GM19372 (cell line): Measurements from ENCODE around the gene PCDHGA7.
"Not testable (repeated sequence)": the region's sequence is repeated elsewhere in the genome, so short reads cannot be mapped to it uniquely, and the experiment has no call there.

Experiments used
- ATAC-seq: cut with Tn5 transposase; IDR thresholded peaks from one replicate; pipeline ENCODE4 v1.9.1; 2021; ENCODE audit warnings: mild to moderate bottlenecking, low read depth, moderate library complexity; ENCODE audit not compliant: unreplicated experiment

The PCDHGA7 gene

GRCh38 chr5:141397756-141398551, 15.4 kb downstream of the PCDHGA7 start, which contains the start of gene PCDHGB5:
Gene PCDHGB5, plus strand, starts transcription at chr5:141397947. Its CDS starts 181 bp downstream, at chr5:141398128.
- not testable (repeated sequence) for ATAC-seq

- ATAC-seq, result no peak
These were observed 16.1 kb downstream of the PCDHGA7 start for GRCh38 chr5:141398608-141399007.

DNA sequence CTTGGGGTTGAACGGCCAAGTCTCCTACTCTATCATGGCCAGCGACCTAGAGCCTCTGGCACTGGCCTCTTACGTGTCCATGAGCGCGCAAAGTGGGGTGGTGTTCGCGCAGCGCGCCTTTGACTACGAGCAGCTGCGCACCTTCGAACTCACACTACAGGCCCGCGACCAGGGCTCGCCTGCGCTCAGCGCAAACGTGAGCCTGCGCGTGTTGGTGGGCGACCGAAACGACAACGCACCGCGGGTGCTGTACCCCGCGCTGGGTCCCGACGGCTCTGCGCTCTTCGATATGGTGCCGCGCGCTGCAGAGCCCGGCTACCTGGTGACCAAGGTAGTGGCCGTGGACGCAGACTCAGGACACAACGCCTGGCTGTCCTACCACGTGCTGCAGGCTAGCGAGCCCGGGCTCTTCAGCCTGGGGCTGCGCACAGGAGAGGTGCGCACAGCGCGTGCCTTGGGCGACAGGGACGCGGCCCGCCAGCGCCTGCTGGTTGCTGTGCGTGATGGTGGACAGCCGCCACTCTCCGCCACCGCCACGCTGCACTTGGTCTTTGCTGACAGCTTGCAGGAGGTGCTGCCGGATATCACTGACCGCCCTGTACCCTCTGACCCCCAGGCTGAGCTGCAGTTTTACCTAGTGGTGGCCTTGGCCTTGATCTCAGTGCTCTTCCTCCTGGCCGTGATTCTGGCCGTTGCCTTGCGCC, 17.2 kb downstream of the PCDHGA7 start:
- ATAC-seq, result no peak

DNA sequence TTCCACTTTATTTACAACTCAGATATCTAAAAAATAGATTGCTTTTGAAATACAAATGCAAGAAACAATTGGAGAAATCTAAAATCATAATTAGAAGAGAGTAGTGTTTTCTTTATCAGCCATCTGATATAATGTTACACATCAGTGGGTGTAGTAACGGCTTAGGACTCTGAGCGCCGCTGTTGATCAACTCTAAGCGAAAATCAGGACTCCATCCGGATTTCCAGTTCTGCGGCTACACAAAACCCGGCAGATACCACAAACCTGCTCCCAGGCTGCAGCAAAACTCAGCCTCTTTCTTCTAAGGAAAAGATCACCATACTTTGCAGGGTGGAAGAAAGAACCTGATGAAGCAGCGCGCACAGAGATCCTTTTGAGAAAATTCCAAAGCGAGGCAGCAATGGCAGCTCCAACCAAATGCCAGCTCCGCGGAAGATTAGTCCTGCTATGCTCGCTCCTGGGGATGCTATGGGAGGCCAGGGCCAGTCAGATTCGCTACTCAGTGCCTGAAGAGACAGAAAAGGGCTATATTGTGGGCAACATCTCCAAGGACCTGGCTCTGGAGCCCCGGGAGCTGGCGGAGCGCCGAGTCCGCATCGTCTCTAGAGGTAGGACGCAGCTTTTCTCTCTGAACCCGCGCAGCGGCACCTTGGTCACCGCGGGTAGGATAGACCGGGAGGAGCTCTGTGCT, 20.2 kb downstream of the PCDHGA7 start, which contains the start of gene PCDHGA9:
Gene PCDHGA9, plus strand, starts transcription at position 226 of the 691 bp plus-strand sequence. Its CDS starts 175 bp downstream, at position 401.
- ATAC-seq, result no peak

GRCh38 chr5:141403387-141403786, 20.8 kb downstream of the PCDHGA7 start:
- ATAC-seq, result no peak

DNA sequence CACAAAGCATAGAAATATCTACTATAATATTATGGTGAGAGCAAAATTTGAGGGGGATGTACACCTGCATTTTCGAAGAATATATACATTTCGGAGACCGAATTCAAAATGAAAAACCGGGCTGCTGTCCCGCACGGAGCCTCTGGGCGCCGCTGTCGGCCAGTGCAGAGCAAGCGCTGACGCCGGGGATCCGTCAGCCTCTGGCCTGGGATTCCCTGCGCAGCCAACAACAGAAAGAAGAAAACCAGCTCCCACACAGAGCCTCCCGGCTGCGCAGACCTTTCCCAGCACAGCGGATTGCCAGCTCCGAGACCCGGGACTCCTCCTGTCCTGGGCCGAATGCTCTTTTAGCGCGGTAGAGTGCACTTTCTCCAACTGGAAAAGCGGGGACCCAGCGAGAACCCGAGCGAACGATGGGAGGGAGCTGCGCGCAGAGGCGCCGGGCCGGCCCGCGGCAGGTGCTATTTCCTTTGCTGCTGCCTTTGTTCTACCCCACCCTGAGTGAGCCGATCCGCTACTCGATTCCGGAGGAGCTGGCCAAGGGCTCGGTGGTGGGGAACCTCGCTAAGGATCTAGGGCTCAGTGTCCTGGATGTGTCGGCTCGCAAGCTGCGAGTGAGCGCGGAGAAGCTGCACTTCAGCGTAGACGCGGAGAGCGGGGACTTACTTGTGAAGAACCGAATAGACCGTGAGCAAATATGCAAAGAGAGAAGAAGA, 25.4 kb downstream of the PCDHGA7 start, which contains the start of gene PCDHGB6:
Gene PCDHGB6, plus strand, starts transcription at position 232 of the 716 bp plus-strand sequence. Its CDS starts 182 bp downstream, at position 414.
- ATAC-seq, result not testable (repeated sequence)

DNA sequence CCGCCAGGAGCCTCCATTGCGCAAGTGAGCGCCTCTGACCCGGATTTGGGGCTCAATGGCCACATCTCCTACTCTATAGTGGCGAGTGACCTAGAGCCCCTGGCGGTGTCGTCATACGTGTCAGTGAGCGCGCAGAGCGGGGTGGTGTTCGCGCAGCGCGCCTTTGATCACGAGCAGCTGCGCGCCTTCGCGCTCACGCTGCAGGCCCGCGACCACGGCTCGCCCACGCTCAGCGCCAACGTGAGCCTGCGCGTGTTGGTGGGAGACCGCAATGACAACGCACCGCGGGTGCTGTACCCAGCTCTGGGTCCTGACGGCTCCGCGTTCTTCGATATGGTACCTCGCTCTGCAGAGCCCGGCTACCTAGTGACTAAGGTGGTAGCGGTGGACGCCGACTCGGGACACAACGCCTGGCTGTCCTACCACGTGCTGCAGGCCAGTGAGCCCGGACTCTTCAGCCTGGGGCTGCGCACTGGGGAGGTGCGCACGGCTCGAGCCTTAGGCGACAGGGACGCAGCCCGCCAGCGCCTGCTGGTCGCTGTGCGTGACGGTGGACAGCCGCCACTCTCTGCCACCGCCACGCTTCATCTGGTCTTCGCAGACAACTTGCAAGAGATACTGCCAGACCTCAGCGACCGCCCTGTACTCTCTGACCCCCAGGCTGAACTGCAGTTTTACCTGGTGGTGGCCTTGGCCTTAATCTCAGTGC, 27.2 kb downstream of the PCDHGA7 start:
- no peak for ATAC-seq

- ATAC-seq, result no peak
These were observed 29.0 kb downstream of the PCDHGA7 start for GRCh38 chr5:141411575-141411974.

DNA sequence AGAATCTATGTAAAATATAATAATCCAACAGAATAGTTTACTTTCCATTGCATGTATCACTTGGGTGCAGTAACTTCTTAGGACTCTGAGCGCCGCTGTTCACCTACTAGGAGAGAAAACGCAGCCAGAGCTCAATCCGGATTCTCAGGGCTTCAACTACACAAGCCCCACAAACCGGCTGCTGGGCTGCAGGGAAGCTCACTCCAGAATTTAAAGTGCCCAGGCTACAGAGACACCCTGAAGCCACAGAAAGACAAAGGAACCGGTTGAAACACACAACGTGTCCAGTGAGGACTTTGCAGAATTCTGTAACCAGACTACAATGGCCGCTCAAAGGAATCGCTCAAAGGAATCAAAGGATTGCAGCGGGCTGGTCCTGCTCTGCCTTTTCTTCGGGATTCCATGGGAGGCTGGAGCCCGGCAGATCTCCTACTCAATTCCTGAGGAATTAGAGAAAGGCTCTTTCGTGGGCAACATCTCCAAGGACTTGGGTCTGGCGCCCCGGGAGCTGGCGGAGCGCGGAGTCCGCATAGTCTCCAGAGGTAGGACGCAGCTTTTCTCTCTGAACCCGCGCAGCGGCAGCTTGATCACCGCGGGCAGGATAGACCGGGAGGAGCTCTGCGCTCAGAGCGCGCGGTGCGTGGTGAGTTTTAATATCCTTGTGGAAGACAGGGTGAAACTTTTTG, 30.5 kb downstream of the PCDHGA7 start, which contains the start of gene PCDHGA10:
Gene PCDHGA10, plus strand, starts transcription at position 134 of the 686 bp plus-strand sequence. Its CDS starts 189 bp downstream, at position 323.
- peak; percentile 92 for ATAC-seq

GRCh38 chr5:141413540-141414069, 31.1 kb downstream of the PCDHGA7 start:
- no peak for ATAC-seq

GRCh38 chr5:141414548-141415274, 32.2 kb downstream of the PCDHGA7 start:
- ATAC-seq, result not testable (repeated sequence)

GRCh38 chr5:141415275-141415618, 32.7 kb downstream of the PCDHGA7 start:
- ATAC-seq, result not testable (repeated sequence)

- ATAC-seq, result not testable (repeated sequence)
These were observed 35.1 kb downstream of the PCDHGA7 start, which contains the start of gene PCDHGB7 for GRCh38 chr5:141417494-141418172. Gene PCDHGB7, plus strand, starts transcription at chr5:141417677. Its CDS starts 183 bp downstream, at chr5:141417860.

GRCh38 chr5:141419074-141419880, 36.7 kb downstream of the PCDHGA7 start:
- ATAC-seq, result no peak

- ATAC-seq, result no peak
These were observed 38.4 kb downstream of the PCDHGA7 start, which contains the start of gene PCDHGA11 for GRCh38 chr5:141420855-141421488. Gene PCDHGA11, plus strand, starts transcription at chr5:141421051. Its CDS starts 177 bp downstream, at chr5:141421228.

DNA sequence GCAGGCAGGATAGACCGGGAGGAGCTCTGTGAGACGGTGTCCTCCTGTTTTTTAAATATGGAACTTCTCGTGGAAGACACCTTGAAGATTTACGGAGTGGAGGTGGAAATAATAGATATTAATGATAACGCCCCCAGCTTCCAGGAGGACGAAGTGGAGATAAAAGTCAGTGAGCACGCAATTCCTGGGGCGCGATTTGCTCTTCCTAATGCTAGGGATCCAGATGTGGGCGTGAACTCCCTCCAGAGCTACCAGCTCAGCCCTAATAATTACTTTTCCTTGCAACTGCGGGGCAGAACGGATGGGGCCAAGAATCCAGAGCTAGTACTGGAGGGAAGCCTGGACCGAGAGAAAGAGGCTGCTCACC, 38.9 kb downstream of the PCDHGA7 start:
- ATAC-seq, result no peak
